HG02885 (cell line): ENCODE results near the gene PRKAG2.
"Not testable (repeated sequence)": the region's sequence is repeated elsewhere in the genome, so short reads cannot be mapped to it uniquely, and the experiment has no call there.

Experiments
- ATAC-seq: cut with Tn5 transposase; IDR thresholded peaks from one replicate; pipeline ENCODE4 v1.9.1; 2021; ENCODE audit warnings: mild to moderate bottlenecking; ENCODE audit not compliant: unreplicated experiment, poor library complexity

PRKAG2 gene

GRCh38 chr7:151838861-151839381 lies 38.0 kb downstream of the PRKAG2 start:
- ATAC-seq, result no peak

GRCh38 chr7:151838072-151838471 lies 38.8 kb downstream of the PRKAG2 start:
- ATAC-seq, result no peak

GRCh38 chr7:151837285-151838042 lies 39.5 kb downstream of the PRKAG2 start:
- no peak for ATAC-seq

GRCh38 chr7:151836927-151837205 lies 40.0 kb downstream of the PRKAG2 start:
- ATAC-seq, result no peak

- no peak for ATAC-seq
Observed at GRCh38 chr7:151836191-151836926, 40.6 kb downstream of the PRKAG2 start.

- ATAC-seq, result no peak
Observed at GRCh38 chr7:151835636-151836035, 41.3 kb downstream of the PRKAG2 start.

- no peak for ATAC-seq
Observed at GRCh38 chr7:151834271-151835035, 42.5 kb downstream of the PRKAG2 start.

GRCh38 chr7:151833691-151834090 lies 43.2 kb downstream of the PRKAG2 start:
- ATAC-seq, result no peak

- ATAC-seq, result no peak
Observed at GRCh38 chr7:151833213-151833651, 43.7 kb downstream of the PRKAG2 start.

GRCh38 chr7:151832656-151833055 lies 44.3 kb downstream of the PRKAG2 start:
- no peak for ATAC-seq

GRCh38 chr7:151832138-151832537 lies 44.8 kb downstream of the PRKAG2 start:
- no peak for ATAC-seq

- no peak for ATAC-seq
Observed at GRCh38 chr7:151831606-151832005, 45.3 kb downstream of the PRKAG2 start.

GRCh38 chr7:151830121-151830830 lies 46.6 kb downstream of the PRKAG2 start:
- ATAC-seq, result no peak

- no peak for ATAC-seq
Observed at GRCh38 chr7:151829707-151830106, 47.2 kb downstream of the PRKAG2 start.

GRCh38 chr7:151827620-151828019 lies 49.3 kb downstream of the PRKAG2 start:
- no peak for ATAC-seq

- not testable (repeated sequence) for ATAC-seq
Observed at GRCh38 chr7:151826316-151826715, 50.6 kb downstream of the PRKAG2 start.

- ATAC-seq, result no peak
Observed at GRCh38 chr7:151825721-151826120, 51.2 kb downstream of the PRKAG2 start.

GRCh38 chr7:151824373-151824933 lies 52.5 kb downstream of the PRKAG2 start:
- no peak for ATAC-seq

- ATAC-seq, result no peak
Observed at GRCh38 chr7:151823566-151824372, 53.1 kb downstream of the PRKAG2 start.
